GM12801 (cell line): ENCODE measurements around the gene TMEM181.

Experiments used
- CTCF ChIP-seq: IDR thresholded peaks from one replicate; pipeline ENCODE4 v1.5.1; 2011; ENCODE audit warnings: control low read depth; ENCODE audit not compliant: insufficient read length; ENCODE audit errors: extremely low read depth

TMEM181 gene

GRCh38 chr6:158619922-158620801, 60.3 kb downstream of the TMEM181 start:
- TF ChIP-seq CTCF: no peak

- TF ChIP-seq CTCF: no peak
These were observed 61.2 kb downstream of the TMEM181 start for GRCh38 chr6:158620963-158621693.

- no peak for TF ChIP-seq CTCF
These were observed 62.0 kb downstream of the TMEM181 start for GRCh38 chr6:158621694-158622544.

GRCh38 chr6:158622545-158623190, 62.8 kb downstream of the TMEM181 start:
- TF ChIP-seq CTCF: no peak

- TF ChIP-seq CTCF: no peak
These were observed 65.1 kb downstream of the TMEM181 start for GRCh38 chr6:158624684-158625682.

GRCh38 chr6:158625881-158626305, 66.0 kb downstream of the TMEM181 start:
- no peak for TF ChIP-seq CTCF
